GM13977 (cell line): ENCODE measurements around the gene CDKN2AIP.

Experiments
- DNase-seq: peaks from one replicate; pipeline ENCODE4 v3.0.0; 2012; ENCODE audit warnings: low spot score
- in situ Hi-C: fragments of 300-500 bp; cut with MboI; formaldehyde crosslinking; loops from one replicate; pipeline ENCODE4 v1.12.0; 2022; ENCODE audit warnings: low sequenced_read_pairs, low pct_unique_long_range_greater_than_20kb, mixed read lengths, inconsistent platforms; ENCODE audit not compliant: unreplicated experiment
- TF ChIP-seq, protein P1 (sequence below): IDR thresholded peaks from 2 replicates; pipeline ENCODE4 v1.5.1; 2012; ENCODE audit warnings: mild to moderate bottlenecking, control low read depth; ENCODE audit not compliant: insufficient read depth; ENCODE audit errors: extremely low read depth, missing control alignments

Gene CDKN2AIP

DNA sequence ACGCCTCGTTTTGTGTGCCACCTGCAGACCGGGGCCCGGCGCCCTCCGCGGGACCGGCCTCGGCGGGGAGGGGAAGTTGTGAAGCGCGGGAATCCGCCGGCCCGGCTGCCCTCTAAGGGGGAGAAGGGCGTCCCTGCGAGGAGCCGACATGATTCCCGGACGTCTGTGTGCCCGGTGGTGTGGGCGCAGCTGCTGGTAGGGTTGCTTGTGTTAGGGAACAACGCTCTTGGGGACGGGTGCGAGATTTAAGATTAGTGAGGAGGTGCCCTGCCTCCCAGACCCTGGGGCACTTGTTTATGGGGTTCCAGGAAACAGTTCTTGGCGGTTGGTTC is 627 bp downstream of the CDKN2AIP start:
- TF ChIP-seq, protein P1, sequence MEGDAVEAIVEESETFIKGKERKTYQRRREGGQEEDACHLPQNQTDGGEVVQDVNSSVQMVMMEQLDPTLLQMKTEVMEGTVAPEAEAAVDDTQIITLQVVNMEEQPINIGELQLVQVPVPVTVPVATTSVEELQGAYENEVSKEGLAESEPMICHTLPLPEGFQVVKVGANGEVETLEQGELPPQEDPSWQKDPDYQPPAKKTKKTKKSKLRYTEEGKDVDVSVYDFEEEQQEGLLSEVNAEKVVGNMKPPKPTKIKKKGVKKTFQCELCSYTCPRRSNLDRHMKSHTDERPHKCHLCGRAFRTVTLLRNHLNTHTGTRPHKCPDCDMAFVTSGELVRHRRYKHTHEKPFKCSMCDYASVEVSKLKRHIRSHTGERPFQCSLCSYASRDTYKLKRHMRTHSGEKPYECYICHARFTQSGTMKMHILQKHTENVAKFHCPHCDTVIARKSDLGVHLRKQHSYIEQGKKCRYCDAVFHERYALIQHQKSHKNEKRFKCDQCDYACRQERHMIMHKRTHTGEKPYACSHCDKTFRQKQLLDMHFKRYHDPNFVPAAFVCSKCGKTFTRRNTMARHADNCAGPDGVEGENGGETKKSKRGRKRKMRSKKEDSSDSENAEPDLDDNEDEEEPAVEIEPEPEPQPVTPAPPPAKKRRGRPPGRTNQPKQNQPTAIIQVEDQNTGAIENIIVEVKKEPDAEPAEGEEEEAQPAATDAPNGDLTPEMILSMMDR: no peak
- in situ Hi-C loops: no loop called here
- DNase-seq: peak; percentile 60

DNA sequence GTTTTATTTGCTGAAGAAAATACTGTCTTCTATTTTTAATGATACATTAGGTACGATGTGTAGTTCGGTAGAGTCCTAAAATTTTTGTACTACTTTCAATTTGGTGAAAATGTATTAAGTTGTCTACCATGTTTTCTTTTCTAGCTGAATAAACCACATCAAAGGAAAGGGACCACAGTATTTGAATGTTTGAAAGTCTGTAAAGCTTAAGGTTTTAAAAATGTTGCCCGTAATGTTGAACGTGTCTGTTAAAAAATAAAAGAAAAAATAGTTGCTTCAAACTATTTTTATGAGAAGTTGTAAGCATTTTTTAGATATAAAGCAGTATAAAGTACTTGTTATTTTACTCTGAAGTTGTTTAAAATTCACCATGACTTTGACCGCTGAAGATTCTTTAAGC is 3.2 kb downstream of the CDKN2AIP start:
- DNase-seq: no peak
- TF ChIP-seq, protein P1: no peak
- in situ Hi-C loops: no loop called here

- in situ Hi-C loops: no loop called here
- TF ChIP-seq, protein P1: no peak
- DNase-seq: no peak
Observed at GRCh38 chr4:183448436-183448835, 4.0 kb downstream of the CDKN2AIP start.

GRCh38 chr4:183449193-183449882 is 4.9 kb downstream of the CDKN2AIP start:
- no peak for DNase-seq
- TF ChIP-seq, protein P1: no peak
- in situ Hi-C loops: no loop called here

DNA sequence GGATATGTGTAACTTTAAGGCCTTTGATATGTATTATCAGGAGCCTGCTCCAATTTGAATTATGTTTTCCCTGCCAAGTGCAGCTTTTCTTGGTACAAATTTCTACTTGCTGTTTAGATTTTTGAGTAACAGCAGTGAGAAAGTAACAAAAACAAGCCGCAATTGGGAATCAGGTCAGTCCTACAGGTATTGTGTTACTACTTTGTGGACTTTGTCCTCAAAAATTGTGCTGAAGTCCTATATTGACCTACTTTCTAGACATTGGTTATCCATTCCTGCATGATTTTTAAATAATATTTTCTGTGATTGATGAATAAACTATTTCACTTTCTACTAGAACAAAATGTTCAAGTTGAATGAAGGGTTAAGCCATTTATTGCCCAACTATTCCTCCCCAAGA is 5.7 kb downstream of the CDKN2AIP start:
- TF ChIP-seq, protein P1: no peak
- DNase-seq: no peak
- in situ Hi-C loops: no loop called here

DNA sequence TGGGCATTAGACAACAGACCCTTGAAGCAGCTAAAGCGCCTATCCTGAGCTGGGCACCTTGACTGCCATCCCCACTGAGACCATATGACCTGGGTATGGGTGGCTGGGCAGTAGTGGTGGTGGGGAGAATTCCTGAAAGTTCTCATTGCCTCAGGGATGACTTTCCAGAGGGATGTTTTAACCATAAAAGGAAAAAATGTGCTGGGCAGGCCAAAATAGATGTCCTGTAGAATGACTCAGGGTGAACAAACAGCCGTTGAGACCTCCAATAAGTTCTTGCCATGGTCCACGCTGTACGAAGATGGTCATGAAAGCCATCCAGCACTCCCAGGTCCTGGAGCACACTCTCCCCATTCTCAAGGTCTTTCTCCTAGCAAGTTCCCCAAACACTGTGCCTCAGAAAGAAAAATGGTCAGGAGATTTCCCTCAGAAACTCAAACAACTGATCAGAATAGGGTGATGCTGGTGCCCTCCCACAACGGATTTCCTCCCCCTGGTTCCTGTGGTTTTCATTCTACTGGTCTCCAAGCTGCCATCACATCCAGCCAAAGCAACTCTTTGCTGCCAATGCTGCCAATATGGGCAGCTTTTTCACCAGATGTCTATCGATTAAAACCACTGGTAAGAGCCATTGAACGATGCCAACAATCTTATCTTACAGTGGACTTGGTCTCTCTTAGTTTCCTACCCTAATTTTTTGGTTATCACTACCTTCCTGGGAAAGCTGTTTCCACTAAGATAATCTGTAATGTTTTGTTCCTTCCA is 11.2 kb downstream of the CDKN2AIP start:
- in situ Hi-C loops: no loop called here
- TF ChIP-seq, protein P1: no peak
- DNase-seq: no peak
